ENCODE results near the gene CHPF2.

Gene CHPF2

DNA sequence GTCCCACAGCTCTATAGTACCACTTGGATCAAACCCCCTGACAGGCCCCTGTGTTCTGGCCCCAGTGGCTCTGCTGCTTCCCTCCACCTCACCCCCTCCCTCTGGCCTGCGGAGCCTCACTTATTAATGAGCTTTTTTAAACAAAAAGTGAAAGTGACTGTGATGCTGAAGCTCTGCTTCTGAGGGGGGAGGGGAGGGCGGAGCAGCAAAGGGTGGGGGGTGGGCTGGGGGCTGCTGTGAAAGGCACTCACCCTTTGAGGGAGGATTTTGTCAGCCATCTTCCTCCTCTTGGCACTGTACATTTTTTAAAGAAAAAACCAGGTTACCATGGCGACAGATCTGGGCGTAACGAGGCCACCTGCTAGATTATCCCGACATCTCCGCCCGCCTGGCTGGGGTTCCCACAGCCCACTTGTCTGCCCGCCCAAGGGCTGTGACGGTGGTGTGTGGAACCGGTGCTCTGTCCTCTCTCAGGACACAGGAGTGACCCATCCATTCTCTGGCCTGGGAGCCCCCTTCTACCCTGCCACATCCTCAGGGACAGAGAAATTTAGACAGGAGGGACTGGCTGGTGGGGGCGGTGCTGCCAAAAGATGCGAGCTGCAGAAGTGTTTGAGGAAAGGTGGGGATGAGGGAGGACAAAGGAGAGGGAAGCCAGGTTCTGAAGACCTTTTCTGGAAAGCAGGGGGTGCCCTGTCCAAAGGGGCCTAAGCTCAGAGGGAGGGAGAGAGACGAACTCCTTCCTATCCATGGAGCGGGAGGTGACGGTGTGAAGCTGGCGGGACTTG is 11.3 kb downstream of the CHPF2 start:
- H3K9me3 Mint-ChIP-seq: no peaks in the 10 kb centered on the region
- DNase-seq (ENCODE audit: low spot score in 2 of 2): peak in 1 of 2 donors; percentile 59
- ATAC-seq (ENCODE audit: low read depth): peak; percentile 49
- H3K4me3 Mint-ChIP-seq: peak overlapping the region; percentile 81
- peaks cover 29% of the 10 kb centered on the region for H3K4me1 Mint-ChIP-seq
- peak overlapping the region; percentile 46 for H3K27ac Mint-ChIP-seq
- peaks cover 2% of the 10 kb centered on the region for H3K36me3 Mint-ChIP-seq
- H3K27me3 Mint-ChIP-seq: peaks cover 13% of the 10 kb centered on the region

DNA sequence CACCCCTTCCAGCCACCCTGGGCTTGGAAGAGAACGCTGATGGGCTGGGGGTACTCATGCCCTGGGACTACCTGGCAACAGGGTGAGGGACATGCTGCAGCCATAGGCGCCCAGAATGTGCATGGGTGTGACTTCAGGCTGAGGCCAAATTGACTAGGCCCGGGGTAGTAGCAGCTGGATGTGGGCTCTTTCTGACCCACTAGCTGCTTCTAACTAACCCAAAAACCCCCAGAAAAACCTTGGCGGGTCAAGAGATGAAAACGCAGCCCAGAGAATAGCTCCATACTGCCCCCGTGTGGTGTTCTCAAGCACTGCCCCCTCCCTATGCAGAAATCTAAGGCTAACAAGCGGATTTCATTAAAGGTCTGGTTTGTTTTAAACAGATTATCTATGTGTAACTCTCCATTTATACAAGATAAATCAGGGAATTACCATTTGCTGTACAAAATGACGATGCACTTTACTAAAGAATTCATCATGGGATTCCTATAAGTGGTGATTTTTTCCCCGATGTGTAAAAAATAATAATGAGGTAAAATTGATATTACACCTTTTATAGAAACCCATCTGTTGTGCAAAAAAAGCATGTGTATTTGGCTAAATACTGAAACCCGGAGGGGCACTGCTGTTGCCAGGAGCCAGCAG is 12.0 kb downstream of the CHPF2 start:
- H3K27me3 Mint-ChIP-seq: peaks cover 15% of the 10 kb centered on the region
- ATAC-seq (ENCODE audit: low read depth) (no peak), DNase-seq (ENCODE audit: low spot score in 2 of 2) (peak in 1 of 2 donors; percentile 49)
- H3K4me1 Mint-ChIP-seq: peaks cover 31% of the 10 kb centered on the region
- H3K9me3 Mint-ChIP-seq: no peaks in the 10 kb centered on the region
- peak overlapping the region; percentile 81 for H3K4me3 Mint-ChIP-seq
- H3K27ac Mint-ChIP-seq: peak overlapping the region; percentile 46
- H3K36me3 Mint-ChIP-seq: peaks cover 2% of the 10 kb centered on the region

DNA sequence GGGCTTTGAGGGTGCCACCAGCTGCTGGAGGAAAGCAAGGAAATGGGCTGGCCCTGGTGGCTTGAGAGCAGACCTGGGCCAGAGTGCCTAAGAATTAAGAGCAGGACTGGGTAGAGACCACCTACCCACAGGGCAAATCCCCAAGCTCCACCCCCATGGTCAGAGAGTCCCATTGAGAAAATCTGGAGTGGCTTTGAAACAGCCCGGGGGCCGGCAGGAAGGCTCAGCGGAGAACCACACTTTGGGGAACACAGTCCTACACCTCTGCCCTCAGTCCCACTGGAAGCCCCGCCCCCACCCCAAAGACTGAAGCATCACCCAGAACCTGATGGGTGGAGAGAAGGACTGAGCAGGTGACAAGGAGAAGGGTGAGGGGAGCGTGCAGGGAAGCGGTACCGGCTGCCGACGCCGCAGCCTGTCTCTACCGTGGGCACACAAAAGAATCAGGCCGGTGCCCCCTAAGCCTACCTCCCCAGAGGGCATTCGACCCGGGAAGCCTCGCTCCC is 12.6 kb downstream of the CHPF2 start:
- Mint-ChIP-seq H3K9me3 (no peaks in the 10 kb centered on the region), H3K4me1 (peaks cover 29% of the 10 kb centered on the region)
- ATAC-seq (ENCODE audit: low read depth): no peak

DNA sequence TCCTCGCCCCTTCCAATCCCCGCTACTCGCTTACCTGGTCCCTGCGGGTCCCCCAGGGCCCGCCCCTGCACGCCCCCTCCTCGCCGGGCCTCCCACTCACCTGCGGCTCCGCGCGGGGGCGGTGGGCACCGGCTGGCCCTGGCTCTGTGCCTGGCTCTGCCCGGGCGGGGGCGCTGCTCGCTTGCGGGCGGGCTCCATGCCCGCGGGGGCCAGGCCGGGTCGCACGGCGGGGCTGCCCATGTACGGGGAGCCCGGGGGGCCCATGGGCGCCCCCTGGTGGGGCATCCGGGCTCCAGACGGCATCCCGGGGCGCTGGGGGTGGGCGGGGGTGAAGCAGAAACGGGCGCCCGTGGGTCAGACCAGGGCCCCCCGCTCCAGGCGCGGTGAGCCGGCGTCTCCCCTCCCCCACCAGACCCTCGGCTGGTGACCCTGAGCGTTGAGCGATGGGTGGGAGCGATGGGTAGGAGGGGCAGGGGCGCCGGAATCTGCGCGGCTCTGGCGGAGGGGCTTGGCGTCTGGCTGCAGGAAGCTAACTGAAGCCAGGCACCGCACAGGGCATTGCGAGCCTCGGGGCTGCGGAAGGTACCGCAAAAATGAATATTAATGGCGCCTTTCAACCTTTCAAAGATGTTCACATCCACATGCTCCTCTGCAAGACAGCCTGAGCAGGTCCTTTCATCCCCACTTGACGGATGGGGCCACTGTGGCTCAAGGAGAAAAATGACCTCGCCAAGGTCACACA is 13.2 kb downstream of the CHPF2 start:
- H3K9me3 Mint-ChIP-seq: no peaks in the 10 kb centered on the region
- peak; percentile 64 to 78 for DNase-seq (ENCODE audit: low spot score in 2 of 2)
- peak; percentile 67 for ATAC-seq (ENCODE audit: low read depth)
- no peak overlapping the region for H3K27ac Mint-ChIP-seq
- peak overlapping the region; percentile 67 for H3K4me3 Mint-ChIP-seq
- H3K4me1 Mint-ChIP-seq: peaks cover 27% of the 10 kb centered on the region
- no peaks in the 10 kb centered on the region for H3K36me3 Mint-ChIP-seq
- peaks cover 18% of the 10 kb centered on the region for H3K27me3 Mint-ChIP-seq

More for the DNA sequence above, 12.6 kb downstream of the CHPF2 start:
- Mint-ChIP-seq H3K27me3 (peaks cover 16% of the 10 kb centered on the region), H3K36me3 (peaks cover 2% of the 10 kb centered on the region), H3K27ac (no peak overlapping the region), H3K4me3 (peak overlapping the region; percentile 56)
- DNase-seq (ENCODE audit: low spot score in 2 of 2): no peak

DNA sequence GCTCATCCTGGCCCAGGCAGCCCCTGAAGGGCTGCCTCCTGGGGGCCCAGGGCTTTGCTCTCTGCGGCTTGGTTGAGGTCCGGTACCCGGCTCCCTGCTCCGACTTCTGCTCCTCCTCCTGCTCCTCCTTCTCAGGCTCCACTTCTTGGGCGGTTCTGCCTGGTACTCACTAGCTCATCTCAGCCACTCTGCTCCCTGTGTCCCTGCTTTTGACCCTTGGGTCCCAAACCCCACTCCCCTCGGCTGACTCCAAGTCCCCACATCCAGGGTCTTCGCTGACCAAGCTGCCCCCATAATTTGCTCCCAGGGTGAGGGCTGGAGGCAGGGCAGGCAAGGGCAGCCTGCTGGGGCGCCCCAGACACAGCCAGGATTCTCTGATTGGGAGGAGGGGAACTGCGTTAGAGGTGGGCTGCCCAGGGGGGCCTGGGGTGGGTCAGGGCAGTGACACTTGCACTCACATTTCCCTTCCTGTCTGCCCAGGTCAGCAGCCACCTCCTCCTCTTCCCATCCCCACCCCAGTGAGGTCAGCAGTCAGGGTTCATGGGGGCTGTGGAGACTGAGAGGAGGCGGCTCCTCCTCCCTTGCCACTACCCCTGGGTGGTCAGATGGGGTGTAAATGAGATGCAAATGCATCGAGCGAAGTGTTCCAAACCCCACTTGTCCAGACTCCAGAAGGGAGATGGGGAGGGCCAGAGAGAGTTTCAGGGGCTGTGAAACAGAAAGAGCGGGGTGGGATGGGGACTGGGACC is 14.0 kb downstream of the CHPF2 start:
- Mint-ChIP-seq H3K4me3 (peak overlapping the region; percentile 67), H3K27ac (no peak overlapping the region), H3K4me1 (peaks cover 32% of the 10 kb centered on the region), H3K27me3 (peaks cover 24% of the 10 kb centered on the region), H3K36me3 (no peaks in the 10 kb centered on the region), H3K9me3 (no peaks in the 10 kb centered on the region)
- DNase-seq (ENCODE audit: low spot score in 2 of 2) (no peak), ATAC-seq (ENCODE audit: low read depth) (no peak)

DNA sequence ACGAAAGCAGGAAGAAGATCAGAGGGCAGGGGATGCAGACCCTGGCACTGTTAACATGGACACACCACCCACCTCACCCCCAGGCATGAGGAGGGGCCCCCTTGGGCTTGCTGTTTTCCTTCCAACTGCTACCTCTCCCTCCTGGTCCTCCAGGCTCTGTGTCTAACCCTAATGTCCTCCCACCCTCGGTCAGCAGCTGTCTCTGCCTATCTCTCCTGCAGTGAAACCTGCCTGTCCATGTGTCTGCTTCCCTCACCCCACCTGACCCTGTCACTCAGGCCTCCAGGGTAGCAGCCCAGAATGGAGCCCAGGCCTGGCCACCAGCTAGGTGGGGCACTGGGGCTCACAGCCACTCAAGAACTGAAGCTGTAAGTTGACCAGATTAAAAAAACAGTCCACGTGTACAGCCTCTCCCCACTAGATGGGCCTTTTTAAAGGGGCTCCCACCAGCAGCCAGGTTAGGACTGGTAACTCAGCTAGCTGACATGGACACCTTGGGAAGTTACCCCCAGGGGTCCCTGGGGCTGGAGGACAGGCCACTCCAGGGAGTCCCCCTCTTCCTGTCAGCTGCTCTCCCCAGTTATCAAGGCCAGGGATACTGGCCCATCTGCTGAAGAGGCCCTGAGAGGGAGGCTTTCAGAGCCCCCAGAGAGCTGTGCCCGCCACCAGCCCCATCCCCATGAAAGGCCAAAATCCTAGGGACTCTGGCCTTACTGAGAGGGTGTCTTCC is 14.7 kb downstream of the CHPF2 start:
- DNase-seq (ENCODE audit: low spot score in 2 of 2) (no peak), ATAC-seq (ENCODE audit: low read depth) (no peak)
- Mint-ChIP-seq H3K36me3 (no peaks in the 10 kb centered on the region), H3K9me3 (no peaks in the 10 kb centered on the region), H3K27ac (no peak overlapping the region), H3K27me3 (peaks cover 24% of the 10 kb centered on the region), H3K4me3 (peak overlapping the region; percentile 81), H3K4me1 (peaks cover 33% of the 10 kb centered on the region)

DNA sequence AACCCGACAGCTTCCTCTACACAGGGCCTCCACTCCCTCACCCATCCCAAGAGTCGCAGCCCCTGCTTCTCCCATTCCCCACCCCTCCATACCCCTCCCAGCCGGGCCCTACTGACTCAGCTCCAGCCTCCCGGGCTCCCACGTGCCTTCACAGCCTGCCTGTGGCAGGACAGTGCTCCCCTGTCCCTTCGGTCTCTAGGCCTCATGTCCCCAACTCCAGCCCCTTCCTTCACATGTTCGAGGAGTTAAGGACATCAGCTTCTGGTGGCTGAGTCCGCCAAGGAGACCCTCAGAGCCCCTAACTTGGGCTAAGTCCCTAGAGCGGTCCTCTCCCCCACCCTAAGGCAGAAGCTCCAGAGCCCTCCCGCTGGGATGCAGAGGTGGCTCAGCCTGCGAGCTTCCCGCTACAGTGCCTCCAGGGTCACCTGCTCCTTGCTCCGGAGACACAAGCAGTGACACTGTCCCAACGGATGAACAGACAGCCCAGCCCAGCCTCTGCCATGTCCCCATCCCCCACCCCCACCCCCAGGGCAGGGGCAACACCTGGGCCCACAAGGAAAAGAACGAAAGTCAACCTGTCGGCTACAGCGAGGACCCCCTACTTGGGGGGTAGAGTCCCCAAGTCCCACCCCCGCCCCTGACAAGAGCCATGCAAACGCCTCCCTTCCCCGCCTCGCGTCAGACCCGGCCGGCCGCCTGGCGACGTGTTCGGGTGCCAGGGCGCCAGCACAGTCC is 15.5 kb downstream of the CHPF2 start:
- DNase-seq (ENCODE audit: low spot score in 2 of 2): no peak
- peaks cover 36% of the 10 kb centered on the region for H3K4me1 Mint-ChIP-seq
- peaks cover 29% of the 10 kb centered on the region for H3K27me3 Mint-ChIP-seq
- H3K9me3 Mint-ChIP-seq: no peaks in the 10 kb centered on the region
- peak overlapping the region; percentile 81 for H3K4me3 Mint-ChIP-seq
- H3K27ac Mint-ChIP-seq: peak overlapping the region; percentile 14
- ATAC-seq (ENCODE audit: low read depth): no peak
- H3K36me3 Mint-ChIP-seq: no peaks in the 10 kb centered on the region

DNA sequence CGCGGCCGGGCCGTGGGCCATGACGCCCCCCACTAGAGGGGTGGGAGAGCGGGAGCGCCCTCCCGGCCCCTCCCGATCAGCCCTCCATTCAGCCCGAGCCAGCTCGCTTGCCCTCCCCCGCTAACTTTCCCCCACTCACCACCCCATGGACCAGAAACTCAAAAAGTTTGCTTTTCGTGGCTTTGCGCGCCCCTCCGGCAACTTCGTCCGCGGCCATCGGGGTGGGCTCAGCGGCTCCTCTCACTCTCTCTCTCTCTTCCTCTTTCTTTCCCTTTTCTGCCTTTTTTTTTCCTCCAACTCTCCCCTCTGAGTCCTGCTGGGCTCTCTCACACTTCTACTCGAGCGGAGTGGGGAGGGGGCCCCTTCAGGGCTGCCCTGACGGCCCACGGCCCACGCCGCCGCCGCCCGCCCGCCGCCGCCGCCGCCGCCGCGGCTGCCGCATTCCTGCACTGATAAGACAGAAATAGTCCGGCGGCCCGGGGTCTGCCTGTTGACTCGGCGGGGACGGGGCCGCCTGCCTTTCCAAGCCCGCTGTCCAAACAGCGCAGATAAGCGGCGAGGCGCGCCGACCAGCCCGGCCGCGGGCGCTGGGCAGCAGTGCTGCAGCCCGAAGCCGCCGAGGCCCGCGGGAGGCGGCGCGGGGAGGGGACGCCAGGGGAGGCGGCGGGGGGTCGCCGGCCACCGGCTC is 16.2 kb downstream of the CHPF2 start, which contains the start of gene SMARCD3:
Gene SMARCD3, minus strand, starts transcription at position 349 of the 688 bp plus-strand sequence. Its CDS starts 132 bp downstream, at position 217.
- Mint-ChIP-seq H3K27me3 (peaks cover 28% of the 10 kb centered on the region), H3K27ac (peak within 1 kb of the TSS; percentile 14), H3K9me3 (no peaks in the 10 kb centered on the region), H3K36me3 (no peaks in the 10 kb centered on the region), H3K4me3 (peak within 1 kb of the TSS; percentile 81), H3K4me1 (peaks cover 32% of the 10 kb centered on the region)
- peak in 1 of 2 donors; percentile 51 for DNase-seq (ENCODE audit: low spot score in 2 of 2)
- peak; percentile 34 for ATAC-seq (ENCODE audit: low read depth)

DNA sequence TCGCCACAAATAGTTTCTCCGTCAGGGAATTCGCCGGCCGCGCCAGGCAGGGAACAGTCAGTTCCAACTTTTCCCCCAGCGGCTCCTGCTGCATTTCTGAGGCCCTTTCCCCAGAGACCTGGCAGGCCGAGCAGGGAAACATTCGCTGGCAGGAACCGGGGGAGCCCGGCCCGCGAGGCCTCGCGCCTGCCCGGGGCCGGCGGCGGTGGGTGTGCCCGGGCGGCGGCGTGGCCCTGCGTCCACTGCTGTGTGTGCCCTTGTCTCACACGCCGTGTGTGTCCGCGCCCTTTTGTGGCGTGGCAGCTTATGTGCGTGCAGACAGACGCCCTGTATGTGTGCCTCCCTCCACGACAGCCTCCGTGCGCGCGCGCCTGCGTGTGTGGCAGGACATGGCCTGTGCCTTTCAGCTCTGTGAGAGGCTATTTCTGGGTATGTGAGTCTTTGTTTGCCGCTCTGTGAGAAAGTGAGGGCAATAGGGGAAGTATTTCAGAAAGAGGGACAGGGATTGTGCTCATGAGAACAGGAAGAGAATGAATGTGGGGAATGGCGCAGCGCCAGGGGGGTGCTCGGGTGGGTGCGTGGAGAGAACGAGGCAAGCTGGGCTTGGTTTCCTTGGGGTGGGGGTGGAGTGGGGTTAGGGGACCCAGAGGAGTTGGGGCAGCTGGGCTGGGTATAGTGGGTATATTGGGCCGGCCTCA is 16.9 kb downstream of the CHPF2 start:
- ATAC-seq (ENCODE audit: low read depth): peak; percentile 40
- Mint-ChIP-seq H3K27me3 (peaks cover 27% of the 10 kb centered on the region), H3K9me3 (no peaks in the 10 kb centered on the region), H3K36me3 (no peaks in the 10 kb centered on the region), H3K4me1 (peaks cover 26% of the 10 kb centered on the region), H3K27ac (no peak overlapping the region), H3K4me3 (peak overlapping the region; percentile 63)
- peak in 1 of 2 donors; percentile 46 for DNase-seq (ENCODE audit: low spot score in 2 of 2)

DNA sequence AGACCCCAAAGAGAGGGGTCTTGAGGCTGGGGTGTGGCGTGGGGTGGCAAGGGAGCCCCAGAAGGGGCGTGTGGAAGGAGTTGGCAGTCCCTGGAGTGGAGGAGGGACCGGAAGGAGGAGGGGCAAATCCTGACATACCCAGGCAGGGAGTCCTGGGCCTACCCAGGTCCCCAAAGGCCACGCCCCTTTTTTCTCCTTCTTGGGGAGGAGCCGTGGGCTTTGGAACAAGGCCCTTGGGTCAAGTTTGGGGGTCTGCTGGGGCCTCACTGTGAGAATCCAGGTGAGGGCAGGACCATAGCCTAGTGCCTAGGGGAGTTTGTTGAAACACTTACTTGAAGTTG is 17.4 kb downstream of the CHPF2 start:
- H3K4me3 Mint-ChIP-seq: peak overlapping the region; percentile 3
- peaks cover 30% of the 10 kb centered on the region for H3K27me3 Mint-ChIP-seq
- no peaks in the 10 kb centered on the region for H3K9me3 Mint-ChIP-seq
- DNase-seq (ENCODE audit: low spot score in 2 of 2) (no peak), ATAC-seq (ENCODE audit: low read depth) (no peak)
- peaks cover 26% of the 10 kb centered on the region for H3K4me1 Mint-ChIP-seq
- H3K27ac Mint-ChIP-seq: no peak overlapping the region
- no peaks in the 10 kb centered on the region for H3K36me3 Mint-ChIP-seq

DNA sequence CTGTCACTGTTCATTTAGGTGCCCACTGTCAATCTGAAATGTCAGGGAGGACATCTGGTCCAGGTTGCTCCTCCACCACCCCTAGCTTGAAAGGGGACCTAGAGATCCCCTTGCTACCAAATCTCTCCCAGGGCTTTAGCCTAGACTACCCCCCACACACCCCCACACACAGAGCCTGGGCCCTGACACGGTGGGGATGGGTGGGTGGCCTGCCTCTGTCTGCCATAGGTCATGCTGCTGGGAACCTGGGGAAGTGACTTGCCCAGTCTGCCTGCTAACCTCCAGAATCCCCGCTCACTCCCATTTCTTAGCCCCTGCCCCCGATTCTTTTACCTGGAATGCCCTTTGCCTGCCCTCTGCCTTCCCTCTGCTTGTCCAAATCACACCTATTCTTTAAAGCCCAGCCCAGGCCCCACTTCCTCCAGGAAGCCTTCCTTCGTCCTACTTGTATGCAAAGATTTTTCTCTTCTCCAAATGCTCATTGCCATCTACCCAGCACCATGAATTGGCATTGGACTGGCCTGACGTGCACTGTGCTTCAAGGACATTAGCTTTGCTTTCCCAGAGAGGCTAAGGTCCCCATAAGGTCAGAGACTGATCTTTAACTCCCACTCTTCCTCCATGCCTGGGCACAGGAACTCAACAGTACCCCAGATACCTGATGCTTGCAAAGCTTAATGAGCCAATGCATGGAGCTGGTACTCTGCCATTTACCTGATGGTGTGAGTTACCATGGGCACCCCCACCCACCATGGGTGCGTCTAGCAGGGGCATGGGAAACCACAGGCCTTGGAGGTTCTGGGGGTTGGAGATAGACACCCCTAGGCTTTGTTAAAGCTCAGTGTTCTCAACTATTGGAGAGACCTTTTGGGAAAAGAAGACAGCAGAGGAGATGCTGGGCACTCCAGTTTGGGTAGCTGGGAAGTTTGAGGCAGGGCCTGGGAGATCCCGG is 18.2 kb downstream of the CHPF2 start:
- Mint-ChIP-seq H3K36me3 (no peaks in the 10 kb centered on the region), H3K9me3 (no peaks in the 10 kb centered on the region), H3K27ac (no peak overlapping the region), H3K27me3 (peaks cover 34% of the 10 kb centered on the region), H3K4me1 (peaks cover 26% of the 10 kb centered on the region), H3K4me3 (peak overlapping the region; percentile 65)
- ATAC-seq (ENCODE audit: low read depth) (no peak), DNase-seq (ENCODE audit: low spot score in 2 of 2) (no peak)
